GM19239 (cell line): ENCODE data around the gene BBLN.
"Not testable (repeated sequence)": the region's sequence is repeated elsewhere in the genome, so short reads cannot be mapped to it uniquely, and the experiment has no call there.

Source experiments
- DNase-seq: peaks from one replicate; pipeline ENCODE4 v3.0.0; 2011; ENCODE audit warnings: low spot score; ENCODE audit not compliant: insufficient read length
- FAIRE-seq: peaks from 2 replicates; lab custom pipeline; 2011; peaks lifted over from hg19 to GRCh38; lab: Jason Lieb, UNC

The BBLN gene

DNA sequence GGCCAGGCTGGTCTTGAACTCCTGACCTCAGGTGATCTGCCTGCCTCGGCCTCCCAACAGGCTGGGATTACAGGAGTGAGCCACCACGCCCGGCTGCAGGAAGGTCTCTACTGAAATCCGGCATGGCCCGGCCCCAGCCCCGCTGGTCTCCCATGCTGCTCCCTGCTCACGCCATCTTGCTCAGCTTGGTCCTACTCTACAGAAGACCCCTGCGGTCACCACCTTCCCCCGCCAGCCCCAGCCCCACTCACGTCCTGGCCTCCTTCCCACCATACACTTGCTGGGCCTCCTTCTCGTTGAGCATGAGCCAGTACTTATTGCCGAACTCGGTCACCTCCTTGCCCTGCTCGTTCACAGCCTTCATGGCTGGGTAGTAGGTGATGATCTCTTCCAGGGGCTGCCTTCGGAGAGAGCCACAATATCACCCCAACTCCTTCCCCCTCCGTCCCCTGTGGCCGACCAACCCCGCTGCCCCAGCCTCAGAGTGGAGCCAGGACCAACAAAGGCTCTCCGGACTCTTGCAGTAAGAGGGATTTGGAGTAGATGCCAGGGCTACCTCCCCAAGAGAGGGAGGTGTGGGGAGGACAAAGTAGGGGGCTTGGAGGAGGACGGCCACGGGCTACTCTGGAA lies 36.5 kb upstream of the BBLN start:
- DNase-seq (no peak), FAIRE-seq (no peak)

DNA sequence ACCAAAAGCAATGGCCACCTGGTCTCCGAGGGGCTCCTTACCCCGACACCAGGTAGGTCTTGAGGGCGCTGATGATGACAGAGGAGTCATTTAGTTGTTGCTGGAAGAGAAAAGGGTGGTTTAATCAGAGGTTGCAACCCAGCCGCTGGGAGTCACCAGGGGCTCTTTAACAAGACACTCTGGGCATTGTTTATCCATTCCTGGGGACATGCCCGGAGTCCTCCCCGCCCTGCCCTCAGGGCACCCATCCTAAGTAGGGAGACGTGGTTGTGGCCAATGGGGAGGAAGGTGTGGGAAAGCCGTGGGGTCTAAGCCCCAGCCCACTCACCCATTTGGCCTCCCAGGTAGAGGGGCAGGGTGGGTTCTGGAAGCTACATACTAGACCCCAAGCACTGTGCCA lies 35.6 kb upstream of the BBLN start:
- FAIRE-seq = no peak

GRCh38 chr9:128124873-128125579 lies 35.0 kb upstream of the BBLN start:
- FAIRE-seq = no peak

More for the DNA sequence above, 35.6 kb upstream of the BBLN start:
- DNase-seq = no peak

DNA sequence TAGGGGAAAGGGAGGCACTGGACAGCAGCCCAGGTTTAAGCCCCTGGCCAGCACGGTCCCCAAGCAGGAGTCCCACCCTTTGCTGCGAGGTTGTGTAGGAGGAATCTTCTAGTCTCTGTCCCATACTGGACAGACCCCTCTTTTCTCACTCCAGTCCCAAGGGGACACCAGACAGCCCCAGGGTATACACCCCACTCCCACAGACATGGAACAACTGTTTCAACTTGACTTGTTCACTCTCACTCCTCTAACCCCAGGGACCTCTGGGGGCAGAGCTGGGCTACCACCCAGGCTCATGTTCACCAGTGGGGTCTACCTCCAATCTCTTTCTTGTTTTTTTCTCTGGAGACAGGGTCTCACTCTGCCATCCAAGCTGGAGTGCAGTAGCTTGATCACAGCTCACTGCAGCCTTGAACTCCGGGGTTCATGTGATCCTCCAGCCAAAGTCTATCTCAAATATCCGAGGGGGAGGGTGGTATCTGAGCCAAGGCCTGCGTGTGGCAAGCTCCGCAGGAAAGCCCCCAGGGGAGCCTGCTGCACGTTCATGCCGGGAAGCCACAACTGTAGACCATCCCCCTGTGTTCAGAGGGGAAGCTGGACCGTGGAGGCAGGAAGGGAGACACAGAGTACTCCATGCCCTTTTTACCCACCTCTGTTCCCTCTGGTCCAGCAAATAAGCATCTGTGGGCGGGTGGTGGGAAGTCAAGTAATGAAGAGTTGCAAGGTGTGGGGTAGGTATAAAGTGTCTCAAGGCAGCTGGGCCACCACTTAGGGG lies 34.3 kb upstream of the BBLN start:
- FAIRE-seq = no peak
- DNase-seq = no peak

More at GRCh38 chr9:128124873-128125579, 35.0 kb upstream of the BBLN start:
- DNase-seq = no peak

DNA sequence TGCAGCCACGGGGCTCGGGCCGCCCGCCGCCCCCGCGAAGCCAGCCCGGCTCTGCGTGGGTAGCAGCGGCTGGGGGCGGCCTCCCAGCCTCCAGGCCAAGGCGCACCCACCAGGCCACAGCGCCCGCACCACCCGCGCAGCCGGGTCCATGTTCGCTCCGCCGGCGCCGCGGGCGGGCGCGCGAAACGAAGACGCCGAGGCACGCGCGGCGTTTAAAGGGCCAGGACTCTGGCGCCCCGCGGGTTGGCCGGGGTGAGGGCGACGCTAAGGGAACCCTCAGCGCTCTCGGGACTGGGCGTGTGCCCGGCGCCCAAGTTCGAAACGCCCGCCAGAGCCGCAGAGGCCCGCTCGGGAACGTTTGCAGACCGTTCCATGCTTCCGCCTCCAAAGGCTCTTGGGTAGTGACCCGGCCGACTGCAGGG lies 32.5 kb upstream of the BBLN start, which contains the start of gene PTGES2:
Gene PTGES2, minus strand, starts transcription at position 162 of the 422 bp plus-strand sequence. Its CDS starts 12 bp downstream, at position 150.
- peak; percentile 70 for DNase-seq
- FAIRE-seq = no peak

- FAIRE-seq (peak; percentile 82), DNase-seq (peak; percentile 71)
Measured at GRCh38 chr9:128127990-128128835, 31.9 kb upstream of the BBLN start.

DNA sequence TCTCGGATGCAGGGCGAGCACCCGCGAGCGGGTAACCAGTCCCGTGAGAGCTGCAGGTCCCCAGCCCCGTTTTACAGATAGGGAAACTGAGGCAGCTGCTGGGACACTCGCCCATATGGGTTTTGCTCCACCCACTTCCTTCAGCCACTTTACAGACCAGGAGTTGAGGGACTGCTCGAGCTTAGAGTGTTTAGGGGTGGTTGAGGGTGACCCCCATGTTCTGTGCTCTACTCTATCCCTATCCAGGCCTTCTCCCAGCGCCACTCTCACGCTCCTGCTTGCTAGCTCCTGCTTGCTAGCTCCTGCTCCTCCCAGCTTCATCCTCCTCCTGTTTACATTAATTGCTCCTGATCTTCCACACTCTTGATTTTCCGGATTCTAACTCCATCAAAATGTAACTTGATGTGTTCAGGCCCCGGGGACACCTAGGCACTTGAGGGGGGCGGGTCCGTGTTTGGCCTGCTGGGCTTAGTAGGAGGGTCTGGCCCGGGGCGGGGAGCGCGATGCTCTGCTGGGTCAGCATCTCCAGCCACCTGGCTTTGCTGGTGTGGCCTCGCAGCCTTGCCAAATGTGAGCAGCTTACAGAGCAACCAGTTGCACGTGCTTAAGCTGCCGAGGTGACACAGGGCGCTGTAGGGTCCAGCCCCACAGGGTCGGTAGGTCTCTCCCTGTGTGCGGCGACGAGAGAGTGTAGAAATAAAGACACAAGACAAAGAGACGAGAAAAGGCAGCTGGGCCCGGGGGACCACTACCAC lies 31.1 kb upstream of the BBLN start:
- no peak for FAIRE-seq
- no peak for DNase-seq

GRCh38 chr9:128129976-128130590 lies 30.0 kb upstream of the BBLN start:
- DNase-seq, FAIRE-seq: not testable (repeated sequence)

- FAIRE-seq = not testable (repeated sequence)
Measured at GRCh38 chr9:128130651-128131050, 29.4 kb upstream of the BBLN start.

DNA sequence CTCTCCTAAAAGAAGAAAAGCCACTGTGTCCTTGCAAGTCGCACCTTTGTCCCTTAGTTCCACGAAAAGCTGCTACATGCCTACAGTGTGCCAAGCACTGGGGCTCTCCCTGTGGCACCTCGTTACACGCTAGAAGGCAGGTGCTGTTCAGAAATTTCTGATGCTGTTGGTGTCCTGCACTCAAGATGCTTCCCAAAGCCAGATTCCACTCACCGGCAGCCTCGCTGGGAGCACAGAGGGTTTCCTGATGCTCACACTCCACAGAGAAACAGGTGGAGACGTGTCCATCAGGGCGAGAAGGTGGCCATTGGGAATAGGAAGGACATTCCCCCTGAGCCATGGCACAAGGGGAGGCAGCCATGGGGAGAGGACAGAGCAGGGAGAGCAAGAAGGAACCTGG lies 28.7 kb upstream of the BBLN start:
- not testable (repeated sequence) for FAIRE-seq

More at GRCh38 chr9:128130651-128131050, 29.4 kb upstream of the BBLN start:
- DNase-seq = not testable (repeated sequence)

DNA sequence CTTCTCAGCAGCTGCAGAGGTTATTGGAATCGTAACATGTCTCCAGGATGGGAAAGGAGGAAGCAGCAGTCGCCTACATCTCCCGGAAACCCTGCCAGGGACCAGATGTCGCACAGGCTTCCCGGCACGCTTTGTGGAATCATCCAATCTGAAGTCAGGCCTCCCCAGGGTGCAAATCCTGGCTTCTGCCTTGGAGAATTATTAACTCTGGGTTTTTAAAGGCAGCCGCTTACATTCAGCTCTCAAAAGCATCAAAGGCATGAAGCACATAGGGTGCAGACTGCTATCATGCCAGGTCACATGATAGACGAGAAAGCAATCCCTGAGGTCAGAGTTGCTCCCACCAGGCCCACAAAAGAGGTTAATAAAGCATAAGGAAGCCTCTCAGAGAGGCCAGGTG lies 27.9 kb upstream of the BBLN start:
- not testable (repeated sequence) for DNase-seq, FAIRE-seq

More for the DNA sequence above, 28.7 kb upstream of the BBLN start:
- DNase-seq = not testable (repeated sequence)

- not testable (repeated sequence) for FAIRE-seq, DNase-seq
Measured at GRCh38 chr9:128135561-128135960, 24.5 kb upstream of the BBLN start.

GRCh38 chr9:128136816-128137793 lies 23.0 kb upstream of the BBLN start:
- DNase-seq = no peak

DNA sequence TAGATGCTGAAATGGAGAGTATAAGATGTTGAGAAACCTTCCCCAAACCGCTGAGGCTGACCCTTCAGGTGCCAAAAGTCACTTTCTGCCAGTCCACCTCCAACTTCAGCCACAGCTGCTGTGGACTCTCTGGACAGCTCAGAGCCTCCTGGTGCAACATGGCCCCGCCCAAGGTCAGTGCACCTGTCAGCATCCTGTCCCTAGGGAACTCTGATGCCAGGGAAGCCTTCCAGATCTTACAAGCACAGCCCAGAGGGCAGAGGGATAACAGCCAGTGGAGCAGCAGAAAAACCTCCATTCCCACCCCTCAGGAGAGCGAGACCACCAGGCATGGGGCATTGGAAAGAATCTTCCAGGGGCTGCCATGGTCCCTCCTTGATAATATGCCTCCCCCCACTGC lies 22.1 kb upstream of the BBLN start:
- no peak for DNase-seq
- no peak for FAIRE-seq

More at GRCh38 chr9:128136816-128137793, 23.0 kb upstream of the BBLN start:
- FAIRE-seq = no peak

GRCh38 chr9:128139621-128140020 lies 20.4 kb upstream of the BBLN start:
- FAIRE-seq (no peak), DNase-seq (no peak)

DNA sequence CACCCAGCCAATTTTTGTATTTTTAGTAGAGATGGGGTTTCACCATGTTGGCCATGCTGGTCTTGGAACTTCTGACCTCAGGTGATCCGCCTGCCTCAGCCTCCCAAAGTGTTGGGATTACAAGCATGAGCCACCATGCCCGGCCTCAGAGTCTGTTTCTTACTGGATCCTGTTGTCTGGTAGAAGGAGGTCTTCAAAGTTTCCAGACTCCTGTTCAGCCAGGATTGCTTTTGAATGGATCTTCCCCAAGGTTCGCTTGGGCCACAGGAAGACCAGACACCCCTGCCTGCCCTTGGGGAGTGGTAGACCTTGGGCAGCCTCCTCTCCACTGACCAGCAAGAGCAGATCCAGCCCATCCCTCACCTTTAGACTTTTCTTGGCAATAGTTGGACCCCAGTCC lies 18.5 kb upstream of the BBLN start:
- FAIRE-seq = no peak
- DNase-seq = no peak

GRCh38 chr9:128142061-128142460 lies 18.0 kb upstream of the BBLN start:
- DNase-seq = no peak
- no peak for FAIRE-seq
